Choroid plexus epithelial cell (primary cell): Measurements from ENCODE around the gene CDK5RAP2.
A peak's percentile ranks its signal among the peaks of the same experiment; 100 is the strongest.

Experiments used
- DNase-seq: peaks from one replicate; pipeline ENCODE4 v3.0.0-alpha.2; 2010; ENCODE audit warnings: low read depth
- H3K4me3 ChIP-seq: 2 replicates; pipeline ENCODE4 v1.5.1; 2011; ENCODE audit warnings: low read depth, mild to moderate bottlenecking, control low read depth, low read length, moderate library complexity
- CTCF ChIP-seq: conservative IDR thresholded peaks from 2 replicates; pipeline ENCODE4 v1.5.1; 2011; ENCODE audit warnings: low read depth, mild to moderate bottlenecking, control low read depth, inconsistent platforms, low read length, moderate library complexity

CDK5RAP2 gene

GRCh38 chr9:120609636-120610035 lies 29.7 kb upstream of the CDK5RAP2 start:
- H3K4me3 ChIP-seq, result no peak overlapping the region
- peak; percentile 51 for DNase-seq
- no peak for TF ChIP-seq CTCF

GRCh38 chr9:120608421-120608820 lies 28.5 kb upstream of the CDK5RAP2 start:
- no peak overlapping the region for H3K4me3 ChIP-seq
- no peak for TF ChIP-seq CTCF
- DNase-seq, result no peak

- DNase-seq, result no peak
- H3K4me3 ChIP-seq, result no peak overlapping the region
- no peak for TF ChIP-seq CTCF
Observed at GRCh38 chr9:120603591-120603990, 23.6 kb upstream of the CDK5RAP2 start.

- no peak for TF ChIP-seq CTCF
- no peak overlapping the region for H3K4me3 ChIP-seq
- no peak for DNase-seq
Observed at GRCh38 chr9:120603010-120603409, 23.0 kb upstream of the CDK5RAP2 start.

- no peak for TF ChIP-seq CTCF
- no peak overlapping the region for H3K4me3 ChIP-seq
- DNase-seq, result no peak
Observed at GRCh38 chr9:120593955-120594277, 13.9 kb upstream of the CDK5RAP2 start.

GRCh38 chr9:120593250-120593954 lies 13.4 kb upstream of the CDK5RAP2 start:
- TF ChIP-seq CTCF, result no peak
- no peak for DNase-seq
- H3K4me3 ChIP-seq, result no peak overlapping the region

- no peak overlapping the region for H3K4me3 ChIP-seq
- no peak for DNase-seq
- TF ChIP-seq CTCF, result no peak
Observed at GRCh38 chr9:120592210-120592609, 12.2 kb upstream of the CDK5RAP2 start.
